B cell (primary cell): ENCODE results near the gene LRP1.

ENCODE experiments used
- CTCF ChIP-seq: fragments of 200-600 bp; IDR thresholded peaks from one replicate; pipeline ENCODE4 v1.8.0; 2022; ENCODE audit warnings: antibody characterized with exemption, mild to moderate bottlenecking
- EZH2 ChIP-seq: IDR thresholded peaks from 2 replicates; pipeline ENCODE4 v1.6.1; 2012; ENCODE audit warnings: borderline replicate concordance, low read depth, mild to moderate bottlenecking, moderate library complexity, low read length; ENCODE audit not compliant: insufficient read depth, poor library complexity, severe bottlenecking

GRCh38 chr12:57213763-57214397, 85.6 kb downstream of the LRP1 start:
- TF ChIP-seq EZH2, result no peak
- no peak for TF ChIP-seq CTCF
